ENCODE measurements around the gene FAM78A. TPM values are rescaled to one million over a fixed set of nuclear protein-coding genes. Genes with fewer than 3 reads are reported as not detected.

Gene FAM78A
- total and polyA plus RNA-seq, 2 donors (not counting 1 experiment from before 2014, with no cell fraction given) = 42.9 to 58.3 TPM

DNA sequence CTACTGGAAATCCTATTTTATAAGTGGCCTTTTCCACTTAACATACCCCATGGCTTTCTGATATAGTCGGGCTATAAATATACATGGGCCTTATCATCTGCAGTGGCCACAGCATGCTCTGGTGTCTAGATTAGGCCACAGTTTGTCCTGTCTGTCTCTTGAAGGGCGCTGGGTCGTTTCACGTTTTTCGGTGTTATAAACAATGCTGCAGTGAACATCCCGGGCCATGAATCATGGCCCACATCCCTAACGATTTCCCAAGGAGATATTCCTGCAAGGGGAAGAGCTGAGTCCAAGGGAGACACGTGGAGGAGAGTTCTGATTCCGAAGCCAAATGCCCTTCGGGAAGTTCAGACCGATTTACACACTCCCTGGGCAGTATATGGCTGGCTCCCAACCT is 21.6 kb upstream of the FAM78A start:
- 95% methylated on average over 11 of the region's 11 CpGs for whole genome bisulfite sequencing (ENCODE audit: insufficient coverage)
- H3K4me1 Mint-ChIP-seq = peaks cover 3% of the 10 kb centered on the region
- ChIA-PET CTCF (interaction anchor here (1.4 kb wide), 1 partner anchor 52 kb away, joined by 4 read pairs; no protein-coding TSS in a partner anchor), POLR2A (no interaction called here)
- no peak overlapping the region for H3K9ac ChIP-seq (ENCODE audit: low read length)
- H3K4me3 ChIP-seq (ENCODE audit: control extremely low read depth in 1 of 5, extremely low read depth in 1 of 5, insufficient read depth in 1 of 5, low read depth in 2 of 5, low read length in 4 of 5) = no peak overlapping the region
- peaks cover 9 to 17% of the 10 kb centered on the region in 2 donors for H3K4me1 ChIP-seq (ENCODE audit: control insufficient read depth in 2 of 2, insufficient read depth in 2 of 2, low read length in 2 of 2)
- no peaks in the 10 kb centered on the region for H4K20me1 ChIP-seq (ENCODE audit: control insufficient read depth, insufficient read depth, low read length, poor library complexity, severe bottlenecking)
- no peaks in the 10 kb centered on the region for H3K27me3 Mint-ChIP-seq
- no peak overlapping the region for H3K27ac Mint-ChIP-seq
- TF ChIP-seq CTCF (IDR thresholded peaks at IDR 0.05) = no peak
- no peaks in the 10 kb centered on the region for H3K36me3 ChIP-seq (replicated peaks in 1 of 2; ENCODE audit: control extremely low read depth in 1 of 2, control insufficient read depth in 1 of 2, extremely low read depth in 1 of 2, insufficient read depth in 2 of 2, low read length in 1 of 2)
- intact Hi-C loops (cut with micrococcal nuclease) = no loop called here
- H3K27ac ChIP-seq (ENCODE audit: low read length in 2 of 2) = no peak overlapping the region
- ATAC-seq (ENCODE audit: low read depth) (no peak), DNase-seq (no peak)
- H2AFZ ChIP-seq (ENCODE audit: insufficient read depth, low read depth, low read length, poor library complexity, severe bottlenecking) = no peak overlapping the region
- no peaks in the 10 kb centered on the region for H3K9me3 Mint-ChIP-seq (ENCODE audit: insufficient read depth)
- no peaks in the 10 kb centered on the region for H3K27me3 ChIP-seq (replicated peaks in 1 of 4; ENCODE audit: control extremely low read depth in 1 of 4, control insufficient read depth in 3 of 4, insufficient read depth in 4 of 4, low read length in 3 of 4)
- H3K9me3 ChIP-seq (ENCODE audit: control extremely low read depth in 1 of 3, control insufficient read depth in 2 of 3, insufficient read depth in 1 of 3, low read length in 2 of 3) = peaks cover 0 to 18% (median 3%) of the 10 kb centered on the region in 3 donors
- H3K4me3 Mint-ChIP-seq = no peak overlapping the region
- H3K4me2 ChIP-seq (replicated peaks; ENCODE audit: low read depth, low read length, poor library complexity, severe bottlenecking) = no peak overlapping the region
- H3K79me2 ChIP-seq (ENCODE audit: control insufficient read depth, insufficient read depth, low read length) = no peaks in the 10 kb centered on the region

DNA sequence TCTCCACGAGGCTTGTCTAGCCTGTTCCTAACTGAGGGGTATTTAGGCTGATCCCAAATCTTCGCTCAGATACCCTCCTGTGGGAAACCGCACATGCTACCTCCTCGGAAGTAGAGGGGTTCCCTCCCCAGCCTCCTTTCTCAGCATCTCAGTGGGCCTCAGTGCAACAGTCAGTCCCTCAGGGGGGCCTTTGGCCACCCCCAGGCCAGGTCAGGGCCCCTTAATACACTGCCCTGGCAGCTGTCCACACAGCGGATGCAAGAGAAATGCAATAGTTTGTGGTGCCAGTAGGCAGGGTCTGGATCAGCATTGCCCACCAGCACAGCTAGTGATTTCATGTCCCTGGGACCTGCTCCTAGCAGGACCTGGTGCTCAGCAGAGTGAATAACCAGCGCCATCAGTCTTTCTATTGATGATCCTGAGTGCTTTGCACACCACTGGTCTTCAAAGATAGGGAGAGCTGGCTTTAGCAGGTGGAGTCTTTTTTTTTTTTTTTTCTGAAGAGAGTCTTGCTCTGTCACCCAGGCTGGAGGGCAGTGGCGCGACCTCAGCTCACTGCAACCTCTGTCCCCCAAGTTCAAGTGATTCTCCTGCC is 20.7 kb upstream of the FAM78A start:
- ChIA-PET POLR2A (no interaction called here), CTCF (interaction anchor here (1.4 kb wide), 1 partner anchor 53 kb away, joined by 4 read pairs; no protein-coding TSS in a partner anchor)
- intact Hi-C loops (cut with micrococcal nuclease) = no loop called here
- H3K9ac ChIP-seq (ENCODE audit: low read length) = no peak overlapping the region
- DNase-seq = no peak
- 86% methylated on average over 6 of the region's 8 CpGs for WGBS (ENCODE audit: insufficient coverage)
- no peaks in the 10 kb centered on the region for H3K27me3 Mint-ChIP-seq
- peaks cover 0 to 10% (median 2%) of the 10 kb centered on the region in 3 donors for H3K9me3 ChIP-seq (ENCODE audit: control extremely low read depth in 1 of 3, control insufficient read depth in 2 of 3, insufficient read depth in 1 of 3, low read length in 2 of 3)
- H3K27me3 ChIP-seq (replicated peaks in 1 of 4; ENCODE audit: control extremely low read depth in 1 of 4, control insufficient read depth in 3 of 4, insufficient read depth in 4 of 4, low read length in 3 of 4) = no peaks in the 10 kb centered on the region
- no peaks in the 10 kb centered on the region for H4K20me1 ChIP-seq (ENCODE audit: control insufficient read depth, insufficient read depth, low read length, poor library complexity, severe bottlenecking)
- no peak overlapping the region for H3K27ac Mint-ChIP-seq
- H3K4me3 ChIP-seq (ENCODE audit: control extremely low read depth in 1 of 5, extremely low read depth in 1 of 5, insufficient read depth in 1 of 5, low read depth in 2 of 5, low read length in 4 of 5) = no peak overlapping the region
- H3K79me2 ChIP-seq (ENCODE audit: control insufficient read depth, insufficient read depth, low read length) = no peaks in the 10 kb centered on the region
- H3K4me1 Mint-ChIP-seq = peaks cover 3% of the 10 kb centered on the region
- no peaks in the 10 kb centered on the region for H3K9me3 Mint-ChIP-seq (ENCODE audit: insufficient read depth)
- H3K27ac ChIP-seq (ENCODE audit: low read length in 2 of 2) = no peak overlapping the region
- no peaks in the 10 kb centered on the region for H3K36me3 ChIP-seq (replicated peaks in 1 of 2; ENCODE audit: control extremely low read depth in 1 of 2, control insufficient read depth in 1 of 2, extremely low read depth in 1 of 2, insufficient read depth in 2 of 2, low read length in 1 of 2)
- TF ChIP-seq EZH2 (IDR thresholded peaks at IDR 0.05; ENCODE audit: borderline replicate concordance, insufficient read depth, low read depth, low read length, poor library complexity, severe bottlenecking) (no peak), CTCF (IDR thresholded peaks at IDR 0.05) (no peak)
- H2AFZ ChIP-seq (ENCODE audit: insufficient read depth, low read depth, low read length, poor library complexity, severe bottlenecking) = no peak overlapping the region
- H3K4me3 Mint-ChIP-seq = no peak overlapping the region
- H3K4me2 ChIP-seq (replicated peaks; ENCODE audit: low read depth, low read length, poor library complexity, severe bottlenecking) = no peak overlapping the region
- peaks cover 5 to 9% of the 10 kb centered on the region in 2 donors for H3K4me1 ChIP-seq (ENCODE audit: control insufficient read depth in 2 of 2, insufficient read depth in 2 of 2, low read length in 2 of 2)
- no peak for ATAC-seq (ENCODE audit: low read depth)

All from B cell (primary cell).